ENCODE data around the gene XRCC4. TPM values are rescaled to one million over a fixed set of nuclear protein-coding genes. Genes with fewer than 3 reads are reported as not detected.

XRCC4 gene
- total RNA-seq, 1 donor from 2014 or later, result 12.9 TPM

DNA sequence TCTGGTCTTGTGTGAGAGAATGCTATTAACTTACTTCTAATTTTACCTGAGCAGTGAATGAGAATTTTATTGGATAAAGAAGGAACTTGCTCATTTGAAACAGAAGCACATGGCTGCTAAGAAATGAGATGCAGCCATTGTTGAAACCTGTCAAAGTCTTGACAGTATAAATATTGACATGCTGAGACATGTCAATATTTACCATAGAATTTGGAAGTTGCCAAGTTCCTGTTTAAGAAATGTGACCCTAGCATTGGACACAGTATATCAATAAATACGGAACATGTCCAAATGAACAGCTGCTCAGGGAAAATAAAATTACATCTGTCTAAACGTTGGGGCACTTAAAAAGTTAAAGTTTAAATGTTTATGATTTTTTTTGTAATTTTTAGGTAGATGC lies 7.8 kb downstream of the XRCC4 start:
- H3K36me3 Mint-ChIP-seq (ENCODE audit: insufficient read depth), result peaks cover 5% of the 10 kb centered on the region
- TF ChIP-seq, protein P1, sequence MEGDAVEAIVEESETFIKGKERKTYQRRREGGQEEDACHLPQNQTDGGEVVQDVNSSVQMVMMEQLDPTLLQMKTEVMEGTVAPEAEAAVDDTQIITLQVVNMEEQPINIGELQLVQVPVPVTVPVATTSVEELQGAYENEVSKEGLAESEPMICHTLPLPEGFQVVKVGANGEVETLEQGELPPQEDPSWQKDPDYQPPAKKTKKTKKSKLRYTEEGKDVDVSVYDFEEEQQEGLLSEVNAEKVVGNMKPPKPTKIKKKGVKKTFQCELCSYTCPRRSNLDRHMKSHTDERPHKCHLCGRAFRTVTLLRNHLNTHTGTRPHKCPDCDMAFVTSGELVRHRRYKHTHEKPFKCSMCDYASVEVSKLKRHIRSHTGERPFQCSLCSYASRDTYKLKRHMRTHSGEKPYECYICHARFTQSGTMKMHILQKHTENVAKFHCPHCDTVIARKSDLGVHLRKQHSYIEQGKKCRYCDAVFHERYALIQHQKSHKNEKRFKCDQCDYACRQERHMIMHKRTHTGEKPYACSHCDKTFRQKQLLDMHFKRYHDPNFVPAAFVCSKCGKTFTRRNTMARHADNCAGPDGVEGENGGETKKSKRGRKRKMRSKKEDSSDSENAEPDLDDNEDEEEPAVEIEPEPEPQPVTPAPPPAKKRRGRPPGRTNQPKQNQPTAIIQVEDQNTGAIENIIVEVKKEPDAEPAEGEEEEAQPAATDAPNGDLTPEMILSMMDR (IDR thresholded peaks at IDR 0.05; ENCODE audit: unreplicated experiment), result no peak
- H3K4me1 Mint-ChIP-seq (ENCODE audit: low read depth), result peaks cover 33% of the 10 kb centered on the region
- H3K27ac Mint-ChIP-seq, result peak overlapping the region; percentile 33
- H3K27me3 Mint-ChIP-seq, result peaks cover 7% of the 10 kb centered on the region
- DNase-seq (ENCODE audit: low spot score, unreplicated experiment), result no peak
- peaks cover 5% of the 10 kb centered on the region for H3K9me3 Mint-ChIP-seq (ENCODE audit: low read depth)
- no peak overlapping the region for H3K4me3 Mint-ChIP-seq (ENCODE audit: low read depth)

DNA sequence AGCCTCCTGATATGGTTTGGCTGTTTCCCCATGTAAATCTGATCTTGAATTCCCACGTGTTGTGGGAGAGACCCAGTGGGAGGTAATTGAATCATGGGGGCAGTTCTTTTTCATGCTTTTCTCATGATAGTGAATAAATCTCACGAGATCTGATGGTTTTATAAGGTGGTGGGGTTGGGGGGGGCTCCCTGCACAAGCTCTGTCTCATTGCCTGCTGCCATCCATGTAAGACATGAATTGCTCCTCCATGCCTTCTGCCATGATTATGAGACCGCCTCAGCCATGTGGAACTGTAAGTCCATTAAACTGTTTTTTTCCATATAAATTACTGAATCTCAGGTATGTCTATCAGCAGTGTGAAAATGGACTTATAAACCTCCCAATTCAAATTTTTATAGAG lies 12.8 kb downstream of the XRCC4 start:
- H3K27me3 Mint-ChIP-seq, result no peaks in the 10 kb centered on the region
- H3K27ac Mint-ChIP-seq, result no peak overlapping the region
- DNase-seq (ENCODE audit: low spot score, unreplicated experiment), result no peak
- H3K9me3 Mint-ChIP-seq (ENCODE audit: low read depth), result peaks cover 35% of the 10 kb centered on the region
- H3K36me3 Mint-ChIP-seq (ENCODE audit: insufficient read depth), result peaks cover 25% of the 10 kb centered on the region
- no peak overlapping the region for H3K4me3 Mint-ChIP-seq (ENCODE audit: low read depth)
- TF ChIP-seq, protein P1 (IDR thresholded peaks at IDR 0.05; ENCODE audit: unreplicated experiment), result no peak
- peaks cover 16% of the 10 kb centered on the region for H3K4me1 Mint-ChIP-seq (ENCODE audit: low read depth)

DNA sequence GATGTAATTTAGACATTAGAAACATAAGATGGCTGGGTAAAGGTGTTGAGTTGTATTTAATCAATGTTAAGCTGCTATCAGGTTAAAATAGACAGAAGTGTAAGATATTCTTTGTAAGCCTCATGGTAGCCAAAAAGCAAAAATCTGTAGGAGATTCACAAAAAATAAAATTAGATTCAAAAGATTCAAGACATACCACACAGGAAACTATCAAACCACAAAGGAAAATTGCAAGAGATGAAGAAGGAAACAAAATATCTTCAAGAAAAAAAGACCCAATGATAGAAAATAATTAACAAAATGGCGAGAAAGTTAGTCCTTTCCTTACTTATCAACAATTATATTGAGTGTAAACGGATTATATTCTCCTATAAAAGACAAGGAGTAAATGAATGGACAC lies 15.3 kb downstream of the XRCC4 start:
- H3K27me3 Mint-ChIP-seq, result peaks cover 2% of the 10 kb centered on the region
- H3K9me3 Mint-ChIP-seq (ENCODE audit: low read depth), result peaks cover 35% of the 10 kb centered on the region
- TF ChIP-seq, protein P1 (IDR thresholded peaks at IDR 0.05; ENCODE audit: unreplicated experiment), result no peak
- no peak overlapping the region for H3K4me3 Mint-ChIP-seq (ENCODE audit: low read depth)
- no peak overlapping the region for H3K27ac Mint-ChIP-seq
- DNase-seq (ENCODE audit: low spot score, unreplicated experiment), result no peak
- H3K36me3 Mint-ChIP-seq (ENCODE audit: insufficient read depth), result peaks cover 28% of the 10 kb centered on the region
- peaks cover 26% of the 10 kb centered on the region for H3K4me1 Mint-ChIP-seq (ENCODE audit: low read depth)

DNA sequence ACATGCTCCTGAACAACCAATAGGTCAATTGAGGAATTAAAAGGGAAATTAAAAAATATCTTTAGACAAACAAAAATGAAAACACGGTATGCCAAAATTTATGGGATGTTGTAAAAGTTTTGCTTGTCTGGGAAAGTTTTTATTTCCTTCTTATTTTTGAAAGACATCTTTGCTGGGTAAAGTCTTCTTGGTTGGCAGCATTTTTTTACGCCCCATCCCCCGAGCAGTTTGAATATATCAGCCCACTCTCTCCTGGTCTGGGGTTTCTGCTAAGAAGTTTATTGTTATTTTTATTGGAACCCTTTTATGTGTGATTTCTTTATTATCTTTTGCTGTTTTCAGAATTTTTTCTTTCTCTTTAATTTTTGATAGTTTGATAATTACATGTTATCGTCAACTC lies 16.3 kb downstream of the XRCC4 start:
- no peak overlapping the region for H3K4me3 Mint-ChIP-seq (ENCODE audit: low read depth)
- peaks cover 28% of the 10 kb centered on the region for H3K36me3 Mint-ChIP-seq (ENCODE audit: insufficient read depth)
- TF ChIP-seq, protein P1 (IDR thresholded peaks at IDR 0.05; ENCODE audit: unreplicated experiment), result no peak
- H3K27ac Mint-ChIP-seq, result no peak overlapping the region
- H3K4me1 Mint-ChIP-seq (ENCODE audit: low read depth), result peaks cover 31% of the 10 kb centered on the region
- H3K27me3 Mint-ChIP-seq, result peaks cover 2% of the 10 kb centered on the region
- H3K9me3 Mint-ChIP-seq (ENCODE audit: low read depth), result peaks cover 35% of the 10 kb centered on the region
- no peak for DNase-seq (ENCODE audit: low spot score, unreplicated experiment)

DNA sequence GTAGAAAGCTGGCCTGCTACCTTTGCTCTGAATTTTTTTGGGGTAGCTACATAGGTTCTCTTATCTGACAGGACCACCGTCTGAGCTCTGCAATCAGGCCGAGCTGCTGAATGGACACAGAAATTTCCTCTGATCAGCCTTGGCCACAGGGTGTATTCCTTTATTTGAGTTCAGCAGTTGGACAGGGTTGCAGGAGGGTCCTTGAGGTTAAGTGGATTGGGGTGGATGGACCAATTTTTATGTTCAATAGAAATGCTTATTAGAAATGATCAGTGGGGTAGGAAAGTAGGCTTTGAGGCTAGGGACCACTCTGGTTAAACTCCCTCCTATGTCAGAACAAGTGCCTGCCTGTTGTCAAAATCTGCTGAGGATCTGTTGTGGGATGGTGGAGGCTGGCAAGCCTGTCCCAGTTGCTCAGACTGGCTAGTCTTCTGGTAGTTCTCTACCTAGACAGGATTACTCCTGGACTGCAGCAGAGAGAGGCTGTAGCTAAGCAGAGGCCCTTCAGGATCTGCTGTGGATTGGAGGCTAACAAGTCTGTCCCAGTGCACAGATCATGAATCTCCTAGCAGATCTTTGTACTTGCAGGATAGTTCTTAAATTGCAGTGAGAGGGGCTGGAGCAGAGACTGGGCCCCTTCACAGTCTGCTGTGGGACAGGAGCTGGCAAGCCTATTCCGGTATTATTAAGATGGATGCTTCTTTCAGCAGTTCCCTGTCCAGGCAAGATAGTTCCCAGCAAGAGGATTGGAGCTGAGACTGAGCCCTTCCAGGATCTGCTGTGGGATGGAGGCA lies 18.0 kb downstream of the XRCC4 start:
- Mint-ChIP-seq H3K4me3 (ENCODE audit: low read depth) (no peak overlapping the region), H3K27ac (no peak overlapping the region)

More for the DNA sequence above, 18.0 kb downstream of the XRCC4 start:
- no peak for DNase-seq (ENCODE audit: low spot score, unreplicated experiment)
- TF ChIP-seq, protein P1 (IDR thresholded peaks at IDR 0.05; ENCODE audit: unreplicated experiment), result no peak
- H3K9me3 Mint-ChIP-seq (ENCODE audit: low read depth), result peaks cover 31% of the 10 kb centered on the region
- H3K4me1 Mint-ChIP-seq (ENCODE audit: low read depth), result peaks cover 38% of the 10 kb centered on the region
- H3K36me3 Mint-ChIP-seq (ENCODE audit: insufficient read depth), result peaks cover 25% of the 10 kb centered on the region
- peaks cover 2% of the 10 kb centered on the region for H3K27me3 Mint-ChIP-seq

All from progenitor cell of endocrine pancreas (in vitro differentiated cells).